ENCODE measurements around the gene LAMA3.

LAMA3 gene, protein sequence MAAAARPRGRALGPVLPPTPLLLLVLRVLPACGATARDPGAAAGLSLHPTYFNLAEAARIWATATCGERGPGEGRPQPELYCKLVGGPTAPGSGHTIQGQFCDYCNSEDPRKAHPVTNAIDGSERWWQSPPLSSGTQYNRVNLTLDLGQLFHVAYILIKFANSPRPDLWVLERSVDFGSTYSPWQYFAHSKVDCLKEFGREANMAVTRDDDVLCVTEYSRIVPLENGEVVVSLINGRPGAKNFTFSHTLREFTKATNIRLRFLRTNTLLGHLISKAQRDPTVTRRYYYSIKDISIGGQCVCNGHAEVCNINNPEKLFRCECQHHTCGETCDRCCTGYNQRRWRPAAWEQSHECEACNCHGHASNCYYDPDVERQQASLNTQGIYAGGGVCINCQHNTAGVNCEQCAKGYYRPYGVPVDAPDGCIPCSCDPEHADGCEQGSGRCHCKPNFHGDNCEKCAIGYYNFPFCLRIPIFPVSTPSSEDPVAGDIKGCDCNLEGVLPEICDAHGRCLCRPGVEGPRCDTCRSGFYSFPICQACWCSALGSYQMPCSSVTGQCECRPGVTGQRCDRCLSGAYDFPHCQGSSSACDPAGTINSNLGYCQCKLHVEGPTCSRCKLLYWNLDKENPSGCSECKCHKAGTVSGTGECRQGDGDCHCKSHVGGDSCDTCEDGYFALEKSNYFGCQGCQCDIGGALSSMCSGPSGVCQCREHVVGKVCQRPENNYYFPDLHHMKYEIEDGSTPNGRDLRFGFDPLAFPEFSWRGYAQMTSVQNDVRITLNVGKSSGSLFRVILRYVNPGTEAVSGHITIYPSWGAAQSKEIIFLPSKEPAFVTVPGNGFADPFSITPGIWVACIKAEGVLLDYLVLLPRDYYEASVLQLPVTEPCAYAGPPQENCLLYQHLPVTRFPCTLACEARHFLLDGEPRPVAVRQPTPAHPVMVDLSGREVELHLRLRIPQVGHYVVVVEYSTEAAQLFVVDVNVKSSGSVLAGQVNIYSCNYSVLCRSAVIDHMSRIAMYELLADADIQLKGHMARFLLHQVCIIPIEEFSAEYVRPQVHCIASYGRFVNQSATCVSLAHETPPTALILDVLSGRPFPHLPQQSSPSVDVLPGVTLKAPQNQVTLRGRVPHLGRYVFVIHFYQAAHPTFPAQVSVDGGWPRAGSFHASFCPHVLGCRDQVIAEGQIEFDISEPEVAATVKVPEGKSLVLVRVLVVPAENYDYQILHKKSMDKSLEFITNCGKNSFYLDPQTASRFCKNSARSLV (N-terminal part only)

DNA sequence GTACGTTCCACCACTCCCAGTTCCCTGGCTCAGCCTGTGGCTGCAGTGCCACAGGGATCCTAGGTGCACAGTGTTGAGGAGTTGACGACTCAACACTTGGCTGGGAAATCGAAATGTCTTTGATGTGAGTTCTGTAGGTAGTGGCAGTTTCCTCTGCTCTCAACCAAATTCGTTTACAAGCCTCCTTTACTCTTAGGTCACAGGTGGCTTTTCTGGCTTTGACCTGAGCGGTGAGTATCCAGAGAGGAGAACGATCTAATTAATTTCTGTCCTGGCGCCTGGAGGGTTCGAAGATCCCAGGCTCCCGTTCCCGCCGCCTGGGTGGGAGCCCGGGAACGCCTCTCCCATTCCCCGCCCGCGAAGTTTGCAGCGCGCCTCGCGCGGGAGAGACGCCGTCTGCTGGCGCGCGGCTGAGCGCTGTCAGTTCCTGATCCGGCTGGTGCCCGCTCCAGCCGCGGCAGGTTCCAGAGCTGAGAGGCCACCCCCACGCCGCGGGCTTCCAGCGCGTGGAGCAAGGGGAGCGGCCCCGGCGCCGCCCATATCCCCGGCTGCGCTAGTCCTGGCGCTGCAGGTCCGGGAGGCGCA, at the start of gene LAMA3:
Gene LAMA3, plus strand, starts transcription at position 423 of the 585 bp plus-strand sequence. CDS start 231 bp downstream, outside the sequence.
- peak in 1 of 2 donors; percentile 25 for DNase-seq (ENCODE audit: low read depth in 2 of 2)

DNA sequence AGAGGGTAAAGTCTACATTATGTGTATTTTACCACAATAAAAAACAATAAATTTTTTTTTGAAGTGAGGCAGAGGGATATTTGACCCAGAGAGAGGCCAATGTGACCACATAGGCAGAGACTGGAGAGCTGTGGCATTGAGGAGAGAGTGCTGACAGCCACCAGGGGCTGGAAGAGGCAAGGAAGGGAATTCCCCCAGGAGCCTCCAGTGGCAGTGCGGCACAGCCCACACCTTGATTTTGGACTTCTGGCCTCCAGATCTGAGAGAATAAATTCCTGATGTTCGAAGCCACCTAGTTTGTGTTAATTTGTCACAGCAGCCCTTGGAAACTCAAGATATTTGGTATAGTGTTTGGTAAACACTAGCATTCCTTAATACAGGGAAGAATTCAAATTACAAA, 49.2 kb upstream of the LAMA3 start:
- no peak for DNase-seq (ENCODE audit: low read depth in 2 of 2)

DNA sequence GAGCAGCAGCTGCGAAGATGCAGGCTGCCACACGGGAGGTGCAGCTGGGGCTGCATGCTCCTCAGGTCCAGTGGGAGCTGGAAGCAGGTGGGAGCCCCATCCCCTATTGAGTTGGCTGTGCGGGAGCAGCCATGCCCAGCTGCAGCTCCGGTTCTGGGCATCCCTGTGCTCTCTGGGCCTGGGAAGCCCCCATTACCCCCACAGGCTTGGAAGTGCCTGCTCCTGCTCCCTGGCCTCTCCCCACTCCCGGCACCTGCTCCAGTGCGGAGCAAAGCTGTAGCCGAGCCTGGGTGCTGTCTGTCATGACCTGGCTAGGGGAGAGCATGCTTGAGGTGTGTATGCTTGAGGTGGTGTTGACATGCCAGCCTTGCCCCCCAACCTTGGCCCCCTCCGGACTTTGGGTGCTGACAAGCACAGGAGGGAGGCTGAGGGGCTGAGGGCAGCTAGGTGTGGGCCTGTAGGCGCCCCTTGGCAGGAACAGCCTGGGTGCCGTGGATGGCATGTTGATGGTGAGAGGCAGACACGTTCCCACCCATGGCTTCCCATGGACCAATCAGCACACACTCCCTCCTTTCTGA, 48.0 kb upstream of the LAMA3 start:
- DNase-seq (ENCODE audit: low read depth in 2 of 2): no peak

DNA sequence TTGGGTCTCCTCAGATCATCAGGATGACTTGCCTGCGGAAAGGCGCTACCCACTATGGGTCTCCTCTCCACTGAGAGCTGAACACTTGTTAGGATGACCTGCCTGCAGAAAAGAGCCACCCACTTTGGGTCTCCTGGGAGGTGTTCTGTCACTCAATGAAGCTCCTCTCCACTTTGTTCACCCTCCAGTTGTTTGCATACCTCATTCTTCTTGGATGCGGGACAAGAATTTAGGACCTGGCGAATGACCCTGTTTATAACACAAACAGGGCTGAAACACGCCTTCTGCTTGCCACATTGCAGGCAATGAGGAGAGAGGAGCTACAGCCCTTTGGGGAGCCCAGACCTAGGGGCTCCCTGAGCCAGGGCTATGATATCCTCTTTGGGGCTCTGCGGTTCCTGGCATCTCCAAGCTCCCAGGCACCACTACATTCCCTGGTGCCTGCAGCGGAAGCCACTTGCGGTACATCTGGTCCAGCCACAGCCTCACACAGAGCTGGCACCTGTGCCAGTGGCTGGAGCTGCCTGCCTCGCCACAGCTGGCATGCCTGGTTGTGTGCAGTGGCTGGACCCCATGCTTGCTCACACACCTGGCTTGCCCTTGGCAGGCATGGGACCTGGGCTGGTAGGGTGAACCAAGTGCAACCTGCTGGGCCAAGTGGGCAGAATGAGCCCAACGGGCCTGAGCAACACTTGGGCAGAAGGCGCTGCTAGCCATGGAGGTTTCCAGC, 47.2 kb upstream of the LAMA3 start:
- no peak for DNase-seq (ENCODE audit: low read depth in 2 of 2)

DNA sequence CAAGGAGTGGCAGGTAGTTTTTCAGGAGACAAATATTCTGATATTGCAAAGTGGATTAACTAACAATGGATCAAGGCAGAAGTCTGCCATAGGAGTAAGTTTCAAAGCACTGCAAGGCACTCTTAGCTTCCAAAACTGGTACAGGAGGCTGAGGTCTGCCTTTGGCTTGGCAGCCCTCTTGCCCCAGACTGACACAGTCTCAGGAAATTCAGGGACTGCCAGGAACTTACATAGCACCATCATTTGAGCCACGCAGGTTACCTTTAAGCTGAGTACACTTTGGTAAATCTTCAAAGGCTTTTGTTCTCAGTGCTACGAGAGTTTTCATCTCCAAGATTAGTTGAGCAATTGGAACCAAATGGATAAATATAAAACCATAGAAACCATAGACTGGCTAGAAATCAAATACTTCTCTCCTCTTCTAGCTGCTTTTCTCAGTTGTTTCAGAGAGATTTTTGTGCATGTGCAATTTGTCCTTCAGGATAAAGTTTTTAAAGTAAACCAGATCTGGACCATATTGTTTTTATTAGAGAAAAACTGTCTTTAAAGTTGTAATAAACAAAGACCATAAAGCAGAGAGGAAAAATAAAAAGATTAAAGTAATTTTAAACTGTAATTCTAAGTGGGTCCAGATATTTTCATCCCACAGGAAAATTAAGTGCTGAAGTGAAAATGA, 45.3 kb upstream of the LAMA3 start:
- DNase-seq (ENCODE audit: low read depth in 2 of 2): no peak

DNA sequence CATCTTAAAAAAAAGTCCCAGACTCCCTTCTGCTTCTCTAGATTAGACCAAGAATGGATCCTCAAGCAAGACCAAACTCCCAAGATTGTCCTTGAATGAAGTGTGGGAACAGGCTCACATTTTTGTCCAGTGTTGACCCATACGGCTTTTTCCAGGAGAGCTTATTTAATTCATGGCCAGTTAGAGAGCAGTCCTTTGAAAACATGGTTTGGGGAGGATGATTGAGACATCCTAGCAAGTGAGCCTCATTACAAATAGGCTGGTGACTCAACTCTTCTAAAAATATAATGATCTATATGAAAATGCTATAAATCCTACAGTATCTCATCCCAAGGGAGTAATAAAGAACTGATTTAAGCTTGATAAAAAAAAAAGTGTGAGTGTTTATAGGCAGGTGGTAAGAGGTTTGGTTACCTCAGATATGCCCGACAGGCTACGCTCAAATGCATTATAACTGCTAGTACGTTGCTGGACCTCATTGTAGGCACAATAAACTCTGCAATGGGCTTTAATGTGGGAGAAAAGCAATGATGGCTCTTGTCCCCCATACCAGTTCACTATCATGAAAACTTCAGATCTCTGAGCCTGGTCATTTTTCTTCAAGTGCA, 43.6 kb upstream of the LAMA3 start:
- DNase-seq (ENCODE audit: low read depth in 2 of 2): no peak

DNA sequence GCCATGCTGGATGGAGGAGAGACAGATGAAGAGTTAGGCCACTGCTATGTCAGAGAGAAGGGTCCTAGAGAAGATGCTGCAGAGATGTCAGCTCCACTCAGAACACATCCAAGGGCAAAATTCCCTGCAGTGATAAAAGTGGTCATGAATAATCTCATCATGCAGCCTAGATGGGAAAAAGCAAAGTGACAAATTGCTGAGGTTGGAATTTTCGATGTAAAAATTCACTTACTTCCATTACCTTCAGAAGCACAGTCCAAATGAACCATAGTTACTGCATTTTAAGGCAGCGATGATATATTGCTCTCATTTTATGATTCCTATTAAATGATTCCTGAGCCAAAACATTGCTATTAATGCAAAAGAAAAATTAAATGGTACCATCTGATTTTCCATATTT, 43.0 kb upstream of the LAMA3 start:
- DNase-seq (ENCODE audit: low read depth in 2 of 2): no peak

DNA sequence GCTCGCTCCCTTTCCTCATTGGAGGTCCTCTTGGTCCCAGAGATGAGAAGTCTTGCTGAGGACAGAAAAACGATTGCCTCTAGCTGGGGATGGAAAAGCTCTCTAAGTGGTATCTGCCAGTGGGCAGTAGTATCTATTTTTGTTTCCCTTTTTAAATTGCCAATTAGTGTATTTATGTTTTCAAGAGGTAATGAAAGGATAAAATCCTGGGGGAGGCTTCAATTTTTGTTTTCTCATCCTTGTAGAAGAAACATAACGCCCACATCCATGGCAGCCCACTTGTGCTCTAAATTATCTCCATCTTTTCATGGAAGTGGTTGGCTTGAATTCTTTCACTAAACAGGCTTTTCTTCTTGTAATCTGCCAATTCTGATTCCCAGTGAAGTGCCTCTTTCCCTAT, 40.8 kb upstream of the LAMA3 start:
- DNase-seq (ENCODE audit: low read depth in 2 of 2): no peak

DNA sequence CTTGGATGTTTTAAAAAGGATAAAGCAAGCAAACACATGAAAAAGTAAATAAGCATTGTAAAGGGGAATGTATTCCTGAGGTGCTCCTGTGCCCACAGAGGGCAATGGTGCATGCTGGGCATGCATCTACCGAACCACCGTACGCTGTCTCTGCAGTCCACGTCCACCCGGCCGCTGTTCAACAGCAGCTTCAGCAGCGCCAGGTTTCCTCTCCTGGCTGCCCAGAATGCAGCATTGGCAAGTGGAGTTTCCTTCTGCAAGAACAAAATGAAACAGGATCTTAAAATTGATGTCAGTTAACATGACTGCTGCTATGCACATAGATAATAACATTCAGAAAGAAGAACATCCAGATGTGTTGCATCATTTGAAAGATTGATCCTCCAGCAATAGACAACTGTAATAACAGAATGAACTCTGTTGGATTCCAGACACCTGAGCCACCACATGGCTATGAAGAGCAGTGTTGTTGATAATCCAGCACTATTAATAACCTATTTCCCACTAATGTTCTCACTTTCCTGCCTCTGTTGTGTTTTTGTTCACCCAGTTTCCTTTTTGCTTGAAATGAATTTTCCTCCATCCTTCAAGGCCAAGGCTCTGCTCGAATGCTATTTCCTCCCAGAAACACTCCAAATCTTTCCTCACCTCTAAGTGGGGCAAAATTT, 40.2 kb upstream of the LAMA3 start:
- no peak for DNase-seq (ENCODE audit: low read depth in 2 of 2)

DNA sequence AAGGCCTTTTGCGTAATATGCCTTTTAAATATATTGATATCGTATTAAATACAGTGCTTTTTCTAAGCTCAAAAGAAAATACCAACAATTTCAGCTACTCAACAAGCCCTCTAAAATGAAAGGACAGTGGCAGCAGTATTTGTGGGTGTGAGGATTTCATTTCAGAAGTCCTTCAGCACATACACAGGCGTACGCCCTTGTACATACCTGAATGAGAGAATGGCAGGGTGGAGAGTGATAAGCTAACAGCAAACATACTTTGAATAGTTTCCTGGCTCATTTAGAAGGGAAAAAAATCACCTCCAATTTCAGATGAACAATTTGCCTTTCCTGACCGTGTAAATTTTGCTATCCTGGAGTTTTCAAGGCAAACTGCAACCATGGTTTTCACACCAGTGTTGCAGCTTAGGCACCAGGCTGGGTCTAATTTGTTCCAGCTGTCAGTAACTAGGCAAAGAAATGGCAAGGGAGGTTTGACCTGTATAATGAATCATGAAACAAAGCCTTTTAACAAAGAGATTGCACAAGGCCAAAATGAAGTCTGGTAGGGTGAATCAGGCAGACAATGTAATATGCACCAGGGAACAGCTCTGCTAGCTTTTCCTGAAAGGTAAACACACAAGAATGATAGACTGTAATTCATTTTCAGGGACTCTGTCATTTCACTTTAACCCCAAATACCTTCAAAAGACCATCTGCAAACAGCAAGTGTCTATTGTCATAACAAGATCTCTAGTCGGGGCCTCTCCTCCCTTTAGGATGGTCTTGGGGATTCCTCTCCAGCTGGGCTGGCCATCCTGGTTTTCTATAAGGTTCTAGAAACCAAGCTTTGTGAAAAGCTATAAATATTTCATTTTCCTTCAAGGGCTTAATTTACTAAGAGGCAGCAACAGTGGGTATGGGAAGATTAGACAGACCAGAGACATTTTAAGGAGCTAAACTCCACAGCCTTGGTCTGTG, 38.0 kb upstream of the LAMA3 start:
- no peak for DNase-seq (ENCODE audit: low read depth in 2 of 2)

DNA sequence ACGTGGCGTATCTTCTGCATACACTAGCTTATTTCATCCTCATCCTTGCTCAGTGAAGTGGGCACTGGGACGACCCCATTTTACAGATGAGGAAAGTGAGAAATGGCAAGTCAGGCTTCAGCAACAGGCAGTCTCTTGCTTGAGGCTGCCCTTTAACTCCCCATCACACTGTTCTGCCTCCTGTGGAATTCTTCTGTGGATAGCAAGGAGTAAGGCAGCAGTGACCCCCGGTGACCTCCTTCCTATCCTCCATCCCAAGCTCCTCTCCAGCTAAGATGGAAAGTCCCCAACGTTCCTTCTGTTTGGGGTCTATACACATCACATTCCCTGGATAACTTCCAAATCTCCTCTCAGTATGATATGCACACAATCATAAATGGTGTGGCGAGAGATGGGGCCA, 37.0 kb upstream of the LAMA3 start:
- no peak for DNase-seq (ENCODE audit: low read depth in 2 of 2)

DNA sequence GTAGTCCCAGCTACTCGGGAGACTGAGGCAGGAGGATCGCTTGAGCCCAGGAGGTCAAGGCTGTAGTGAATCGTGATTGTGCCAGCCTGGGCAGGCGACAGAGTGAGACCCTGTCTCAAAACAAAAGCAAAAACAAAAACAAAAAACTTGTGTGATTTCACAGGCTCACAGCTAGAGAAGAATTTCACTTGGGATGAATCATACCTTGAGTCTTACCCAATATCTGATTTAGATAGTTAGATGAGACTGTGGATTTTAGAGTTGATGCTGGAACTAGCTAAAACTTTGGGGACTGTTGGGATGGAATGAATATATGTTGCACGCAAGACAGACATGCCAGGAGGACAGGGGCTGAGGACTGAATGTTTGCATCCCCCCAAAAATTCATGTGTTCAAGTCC, 31.0 kb upstream of the LAMA3 start:
- no peak for DNase-seq (ENCODE audit: low read depth in 2 of 2)

DNA sequence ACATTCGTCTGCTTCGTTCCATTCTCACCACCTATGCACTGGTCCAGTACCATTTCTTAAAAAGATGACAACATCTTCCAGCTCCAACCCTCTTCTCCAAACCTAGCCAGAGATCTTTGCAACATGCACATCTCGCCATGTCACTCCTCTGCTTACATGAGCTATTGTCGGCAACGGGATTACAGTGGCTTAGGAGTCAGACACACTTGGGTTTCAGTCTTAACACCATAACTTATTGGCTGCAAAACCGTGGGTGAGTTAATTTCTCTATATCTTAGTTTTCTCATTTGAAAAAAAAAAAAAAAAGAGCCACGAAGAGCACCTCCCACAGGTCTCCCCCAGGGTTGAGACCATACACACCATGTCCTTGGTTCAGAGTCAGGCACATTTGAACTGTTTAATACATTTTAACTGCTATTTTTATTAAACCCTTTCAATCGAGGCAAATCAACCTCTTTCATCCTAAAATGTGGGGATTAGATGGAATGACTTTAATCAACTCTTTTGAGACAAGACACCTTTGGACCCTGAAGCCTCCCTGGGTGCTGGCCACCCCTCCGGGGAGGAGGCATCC, 27.4 kb upstream of the LAMA3 start:
- DNase-seq (ENCODE audit: low read depth in 2 of 2): no peak

DNA sequence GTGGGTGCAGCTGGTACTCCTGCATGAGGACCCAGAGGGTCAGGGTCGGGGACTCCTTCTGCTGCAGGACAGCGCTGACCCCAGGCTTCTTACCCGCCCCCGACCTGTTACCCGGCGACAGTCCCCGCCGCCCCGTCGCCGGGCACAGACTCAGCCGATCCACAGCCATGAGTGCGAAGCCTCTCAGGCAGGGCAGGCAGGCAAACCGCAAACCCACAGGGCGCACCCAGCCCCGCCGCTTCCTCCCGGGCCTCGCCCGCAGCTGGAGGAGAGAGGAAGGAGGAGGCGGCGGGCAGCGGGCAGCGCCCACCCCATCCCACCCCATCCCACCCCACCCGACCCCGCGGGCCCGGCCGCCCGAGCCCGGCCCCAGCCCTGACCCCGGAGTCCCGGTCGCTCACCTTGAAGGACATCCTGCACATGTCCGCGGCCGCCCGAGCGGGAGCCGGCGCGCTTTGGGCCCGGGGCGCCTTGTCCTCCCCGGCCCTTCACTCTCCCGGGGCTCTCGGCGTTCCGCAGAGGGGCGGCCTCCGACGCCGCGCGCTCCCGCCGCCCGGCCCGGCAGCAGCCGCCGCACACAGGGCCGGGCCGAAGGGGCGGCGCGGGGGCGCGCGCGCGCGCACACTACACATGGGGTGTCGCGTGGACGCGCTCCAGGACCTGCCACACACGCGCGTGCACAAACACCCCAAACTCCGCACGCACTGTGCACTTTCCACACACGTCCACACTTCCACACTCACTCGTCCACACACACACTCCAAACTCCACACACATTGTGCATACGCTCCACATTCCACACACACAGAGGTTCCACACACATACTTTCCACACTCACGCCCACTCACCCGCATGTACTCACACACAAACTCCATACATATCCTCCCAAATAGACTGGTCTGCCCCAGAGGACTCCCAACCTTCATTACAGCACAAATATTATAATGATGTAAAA, 26.7 kb upstream of the LAMA3 start, which contains the start of gene ANKRD29:
Gene ANKRD29, minus strand, starts transcription at position 603 of the 955 bp plus-strand sequence. Its CDS starts 181 bp downstream, at position 422.
- peak in 1 of 2 donors; percentile 34 for DNase-seq (ENCODE audit: low read depth in 2 of 2)

DNA sequence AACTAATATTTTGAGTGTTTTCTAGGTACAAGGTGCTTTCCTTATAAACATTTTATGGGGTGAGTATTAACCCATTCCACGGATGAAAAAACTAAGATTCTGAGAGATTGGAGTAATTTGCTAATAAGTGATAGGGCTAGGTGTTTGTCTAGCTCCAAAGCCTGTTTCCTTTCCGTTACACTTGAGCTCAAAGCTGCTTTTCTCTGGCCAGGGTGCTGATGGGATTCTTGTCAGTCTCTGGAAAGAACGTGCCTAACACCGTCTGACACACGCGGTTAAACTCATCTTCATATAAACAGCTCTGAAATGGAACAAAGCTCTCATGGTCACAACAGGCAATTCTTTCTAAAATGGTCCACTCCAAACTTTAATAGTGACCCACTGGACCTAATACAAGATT, 24.6 kb upstream of the LAMA3 start:
- no peak for DNase-seq (ENCODE audit: low read depth in 2 of 2)

DNA sequence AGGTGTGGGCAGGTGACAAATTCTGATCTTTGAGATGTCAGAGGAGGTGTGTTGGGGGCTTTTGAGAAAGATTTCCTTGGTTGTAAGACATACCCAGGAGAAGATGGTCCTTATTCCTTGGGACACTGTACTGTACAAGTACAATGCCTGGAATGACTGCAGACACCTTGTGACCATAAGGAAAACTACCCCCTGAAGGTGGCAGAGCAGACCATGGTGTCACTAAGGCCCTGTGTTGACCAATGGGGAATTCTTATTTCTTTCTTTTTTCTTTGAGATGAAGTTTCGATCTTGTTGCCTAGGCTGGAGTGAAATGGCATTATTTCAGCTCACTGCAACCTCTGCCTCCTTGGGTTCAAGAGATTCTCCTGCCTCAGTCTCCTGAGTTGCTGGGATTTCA, 22.1 kb upstream of the LAMA3 start:
- DNase-seq (ENCODE audit: low read depth in 2 of 2): no peak

Data from stimulated activated CD4-positive, alpha-beta T cell treated with anti-CD3 and anti-CD28 coated beads, Interleukin-1b, Interleukin-23, amount 100 ng/mL, for 4 hours (primary cell).